ENCODE data around the gene PPIG. TPM values are rescaled to one million over a fixed set of nuclear protein-coding genes. Genes with fewer than 3 reads are reported as not detected.

PPIG gene
- total and polyA plus RNA-seq, 9 of the 15 experiments (the other 6 are each of a cell fraction or from before 2014, with no cell fraction given) = 52.5 to 166 (median 124) TPM

DNA sequence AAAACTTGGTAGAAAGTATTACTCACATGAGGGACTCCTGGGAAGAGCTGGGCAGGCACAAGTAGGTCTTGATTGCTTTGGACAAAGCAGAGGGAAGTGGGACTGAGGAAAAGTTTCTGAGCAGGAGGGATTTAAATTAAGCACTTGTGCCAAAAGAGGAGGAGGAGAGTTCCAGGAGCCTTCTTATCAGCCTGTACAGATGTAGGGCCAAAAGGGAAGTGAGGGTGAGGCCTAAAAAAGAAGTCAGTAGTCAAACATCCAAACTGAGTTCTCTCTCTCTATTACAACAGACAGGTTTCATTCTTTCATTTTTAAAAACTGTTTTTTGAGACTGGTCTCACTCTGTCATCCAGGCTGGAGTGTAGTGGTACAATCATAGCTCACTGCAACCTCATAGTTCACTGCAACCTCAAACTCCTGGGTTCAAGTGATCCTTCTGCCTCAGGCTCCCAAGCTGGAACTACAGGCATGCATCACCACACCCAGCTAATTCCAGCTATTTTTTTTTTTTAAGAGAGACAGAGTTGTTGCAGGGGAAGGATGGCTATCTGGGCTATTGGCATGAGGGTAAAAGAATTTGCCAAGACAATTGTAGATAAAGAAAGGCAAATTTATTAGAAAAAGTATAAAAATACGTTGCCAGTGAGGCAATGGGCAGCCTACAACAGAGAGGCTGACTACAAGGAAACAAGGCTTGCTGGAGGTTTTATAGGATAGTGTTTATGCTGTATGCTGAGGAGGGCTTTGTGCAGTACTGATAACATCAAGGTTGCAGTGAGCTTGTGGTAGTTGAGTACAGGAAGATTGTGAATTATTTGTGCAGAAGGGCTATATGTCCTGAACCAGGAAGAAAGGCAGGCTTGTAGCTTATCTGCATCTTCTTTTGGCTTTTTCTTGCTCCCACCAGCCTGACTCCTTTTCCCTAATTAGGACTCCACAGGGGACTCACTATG, 81.1 kb downstream of the PPIG start (continued):
- TF ChIP-seq, protein P1, sequence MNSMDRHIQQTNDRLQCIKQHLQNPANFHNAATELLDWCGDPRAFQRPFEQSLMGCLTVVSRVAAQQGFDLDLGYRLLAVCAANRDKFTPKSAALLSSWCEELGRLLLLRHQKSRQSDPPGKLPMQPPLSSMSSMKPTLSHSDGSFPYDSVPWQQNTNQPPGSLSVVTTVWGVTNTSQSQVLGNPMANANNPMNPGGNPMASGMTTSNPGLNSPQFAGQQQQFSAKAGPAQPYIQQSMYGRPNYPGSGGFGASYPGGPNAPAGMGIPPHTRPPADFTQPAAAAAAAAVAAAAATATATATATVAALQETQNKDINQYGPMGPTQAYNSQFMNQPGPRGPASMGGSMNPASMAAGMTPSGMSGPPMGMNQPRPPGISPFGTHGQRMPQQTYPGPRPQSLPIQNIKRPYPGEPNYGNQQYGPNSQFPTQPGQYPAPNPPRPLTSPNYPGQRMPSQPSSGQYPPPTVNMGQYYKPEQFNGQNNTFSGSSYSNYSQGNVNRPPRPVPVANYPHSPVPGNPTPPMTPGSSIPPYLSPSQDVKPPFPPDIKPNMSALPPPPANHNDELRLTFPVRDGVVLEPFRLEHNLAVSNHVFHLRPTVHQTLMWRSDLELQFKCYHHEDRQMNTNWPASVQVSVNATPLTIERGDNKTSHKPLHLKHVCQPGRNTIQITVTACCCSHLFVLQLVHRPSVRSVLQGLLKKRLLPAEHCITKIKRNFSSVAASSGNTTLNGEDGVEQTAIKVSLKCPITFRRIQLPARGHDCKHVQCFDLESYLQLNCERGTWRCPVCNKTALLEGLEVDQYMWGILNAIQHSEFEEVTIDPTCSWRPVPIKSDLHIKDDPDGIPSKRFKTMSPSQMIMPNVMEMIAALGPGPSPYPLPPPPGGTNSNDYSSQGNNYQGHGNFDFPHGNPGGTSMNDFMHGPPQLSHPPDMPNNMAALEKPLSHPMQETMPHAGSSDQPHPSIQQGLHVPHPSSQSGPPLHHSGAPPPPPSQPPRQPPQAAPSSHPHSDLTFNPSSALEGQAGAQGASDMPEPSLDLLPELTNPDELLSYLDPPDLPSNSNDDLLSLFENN (IDR thresholded peaks at IDR 0.05; ENCODE audit: low read depth in 2 of 2, low read length in 2 of 2) = peak in 1 of 2 experiments; percentile 82; a peak in 1 of 4 replicates
- no peak for TF ChIP-seq TOE1 (IDR thresholded peaks at IDR 0.05; ENCODE audit: borderline replicate concordance)
- no peak for TF ChIP-seq TOE1 (CRISPR knock-in tag; IDR thresholded peaks at IDR 0.05; ENCODE audit: borderline replicate concordance, low read depth)
- peak; percentile 84 for TF ChIP-seq GATA2 (CRISPR knock-in tag; IDR thresholded peaks at IDR 0.05)
- TF ChIP-seq SETDB1 (IDR thresholded peaks at IDR 0.05; ENCODE audit: low read length) = no peak
- TF ChIP-seq ZFP36 (IDR thresholded peaks at IDR 0.05; ENCODE audit: low read depth, low read length, partially characterized antibody) = no peak
- TF ChIP-seq ZNF124 (CRISPR knock-in tag; IDR thresholded peaks at IDR 0.05) = no peak
- TF ChIP-seq, protein P2, sequence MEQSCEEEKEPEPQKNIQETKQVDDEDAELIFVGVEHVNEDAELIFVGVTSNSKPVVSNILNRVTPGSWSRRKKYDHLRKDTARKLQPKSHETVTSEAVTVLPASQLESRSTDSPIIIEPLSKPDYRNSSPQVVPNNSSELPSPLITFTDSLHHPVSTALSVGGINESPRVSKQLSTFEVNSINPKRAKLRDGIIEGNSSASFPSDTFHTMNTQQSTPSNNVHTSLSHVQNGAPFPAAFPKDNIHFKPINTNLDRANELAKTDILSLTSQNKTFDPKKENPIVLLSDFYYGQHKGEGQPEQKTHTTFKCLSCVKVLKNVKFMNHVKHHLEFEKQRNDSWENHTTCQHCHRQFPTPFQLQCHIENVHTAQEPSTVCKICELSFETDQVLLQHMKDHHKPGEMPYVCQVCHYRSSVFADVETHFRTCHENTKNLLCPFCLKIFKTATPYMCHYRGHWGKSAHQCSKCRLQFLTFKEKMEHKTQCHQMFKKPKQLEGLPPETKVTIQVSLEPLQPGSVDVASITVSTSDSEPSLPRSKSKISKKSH (CRISPR knock-in tag; IDR thresholded peaks at IDR 0.05) = no peak
- peak; percentile 98 for TF ChIP-seq SMARCE1 (IDR thresholded peaks at IDR 0.05)
- peak; percentile 85 for TF ChIP-seq PML (IDR thresholded peaks at IDR 0.05; ENCODE audit: low read length)
- no peak for TF ChIP-seq ELF2 (CRISPR knock-in tag; IDR thresholded peaks at IDR 0.05)
- no peak for TF ChIP-seq NCOA4 (IDR thresholded peaks at IDR 0.05; ENCODE audit: partially characterized antibody)
- TF ChIP-seq, protein P3, sequence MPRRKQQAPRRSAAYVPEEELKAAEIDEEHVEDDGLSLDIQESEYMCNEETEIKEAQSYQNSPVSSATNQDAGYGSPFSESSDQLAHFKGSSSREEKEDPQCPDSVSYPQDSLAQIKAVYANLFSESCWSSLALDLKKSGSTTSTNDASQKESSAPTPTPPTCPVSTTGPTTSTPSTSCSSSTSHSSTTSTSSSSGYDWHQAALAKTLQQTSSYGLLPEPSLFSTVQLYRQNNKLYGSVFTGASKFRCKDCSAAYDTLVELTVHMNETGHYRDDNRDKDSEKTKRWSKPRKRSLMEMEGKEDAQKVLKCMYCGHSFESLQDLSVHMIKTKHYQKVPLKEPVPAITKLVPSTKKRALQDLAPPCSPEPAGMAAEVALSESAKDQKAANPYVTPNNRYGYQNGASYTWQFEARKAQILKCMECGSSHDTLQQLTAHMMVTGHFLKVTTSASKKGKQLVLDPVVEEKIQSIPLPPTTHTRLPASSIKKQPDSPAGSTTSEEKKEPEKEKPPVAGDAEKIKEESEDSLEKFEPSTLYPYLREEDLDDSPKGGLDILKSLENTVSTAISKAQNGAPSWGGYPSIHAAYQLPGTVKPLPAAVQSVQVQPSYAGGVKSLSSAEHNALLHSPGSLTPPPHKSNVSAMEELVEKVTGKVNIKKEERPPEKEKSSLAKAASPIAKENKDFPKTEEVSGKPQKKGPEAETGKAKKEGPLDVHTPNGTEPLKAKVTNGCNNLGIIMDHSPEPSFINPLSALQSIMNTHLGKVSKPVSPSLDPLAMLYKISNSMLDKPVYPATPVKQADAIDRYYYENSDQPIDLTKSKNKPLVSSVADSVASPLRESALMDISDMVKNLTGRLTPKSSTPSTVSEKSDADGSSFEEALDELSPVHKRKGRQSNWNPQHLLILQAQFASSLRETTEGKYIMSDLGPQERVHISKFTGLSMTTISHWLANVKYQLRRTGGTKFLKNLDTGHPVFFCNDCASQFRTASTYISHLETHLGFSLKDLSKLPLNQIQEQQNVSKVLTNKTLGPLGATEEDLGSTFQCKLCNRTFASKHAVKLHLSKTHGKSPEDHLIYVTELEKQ (CRISPR knock-in tag; IDR thresholded peaks at IDR 0.05) = no peak
- TF ChIP-seq, protein P4, sequence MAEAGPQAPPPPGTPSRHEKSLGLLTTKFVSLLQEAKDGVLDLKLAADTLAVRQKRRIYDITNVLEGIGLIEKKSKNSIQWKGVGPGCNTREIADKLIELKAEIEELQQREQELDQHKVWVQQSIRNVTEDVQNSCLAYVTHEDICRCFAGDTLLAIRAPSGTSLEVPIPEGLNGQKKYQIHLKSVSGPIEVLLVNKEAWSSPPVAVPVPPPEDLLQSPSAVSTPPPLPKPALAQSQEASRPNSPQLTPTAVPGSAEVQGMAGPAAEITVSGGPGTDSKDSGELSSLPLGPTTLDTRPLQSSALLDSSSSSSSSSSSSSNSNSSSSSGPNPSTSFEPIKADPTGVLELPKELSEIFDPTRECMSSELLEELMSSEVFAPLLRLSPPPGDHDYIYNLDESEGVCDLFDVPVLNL (CRISPR knock-in tag; IDR thresholded peaks at IDR 0.05; ENCODE audit: low read depth) = no peak
